HG03097 (cell line): ENCODE measurements around the gene KDM4C.
A peak's percentile ranks its signal among the peaks of the same experiment; 100 is the strongest.
"Not testable (repeated sequence)": the region's sequence is repeated elsewhere in the genome, so short reads cannot be mapped to it uniquely, and the experiment has no call there.

Experiments used
- ATAC-seq: cut with Tn5 transposase; IDR thresholded peaks from one replicate; pipeline ENCODE4 v1.9.1; 2021; ENCODE audit not compliant: unreplicated experiment, low FRiP score

The KDM4C gene

DNA sequence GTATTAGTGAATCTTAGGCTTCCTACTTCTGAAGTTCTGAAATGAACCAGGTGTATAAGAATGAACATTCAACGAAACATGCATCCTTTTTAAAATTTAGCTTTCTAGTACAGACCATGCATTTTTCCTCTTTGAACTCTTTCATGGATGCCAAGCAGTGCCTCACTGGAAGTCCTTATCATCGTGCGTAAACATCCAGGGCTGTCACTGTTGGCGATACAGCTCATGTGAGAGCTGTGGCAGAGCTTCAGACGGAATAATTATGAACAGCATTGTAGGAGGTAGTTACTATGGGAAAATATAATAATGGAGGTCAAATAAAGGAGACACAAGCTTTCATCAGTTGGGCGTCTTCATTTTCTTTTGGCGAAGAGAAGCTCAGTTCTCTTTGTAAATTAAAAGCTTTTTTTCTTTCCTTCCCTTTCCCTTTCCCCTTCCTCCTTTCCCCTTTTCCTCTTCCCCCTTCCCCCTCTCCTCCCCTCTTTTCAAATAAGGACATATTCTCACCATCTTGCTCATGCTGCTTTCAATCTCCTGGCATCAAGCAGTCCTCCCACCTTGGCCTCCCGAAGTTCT lies 167.3 kb downstream of the KDM4C start:
- no peak for ATAC-seq

DNA sequence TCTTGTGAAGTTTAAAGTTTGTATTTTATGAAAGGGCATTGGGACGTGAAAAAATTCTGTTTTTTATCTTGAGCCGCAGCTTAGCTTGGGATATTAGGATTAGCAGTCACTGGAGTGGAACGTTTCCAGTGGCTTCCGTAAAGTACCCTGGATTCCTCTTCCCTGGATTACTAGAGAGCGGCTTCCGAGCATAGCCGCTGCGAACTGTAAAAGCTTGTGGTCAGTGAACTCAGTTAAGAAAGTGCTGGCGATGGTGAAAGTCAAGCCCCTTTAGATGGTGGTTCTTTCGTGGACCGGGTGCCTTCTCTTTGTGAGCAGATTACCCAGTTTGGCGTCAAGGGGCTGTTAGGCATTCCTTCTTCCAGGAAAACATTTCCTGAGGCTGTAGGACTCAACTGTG lies 168.1 kb downstream of the KDM4C start:
- ATAC-seq, result no peak

DNA sequence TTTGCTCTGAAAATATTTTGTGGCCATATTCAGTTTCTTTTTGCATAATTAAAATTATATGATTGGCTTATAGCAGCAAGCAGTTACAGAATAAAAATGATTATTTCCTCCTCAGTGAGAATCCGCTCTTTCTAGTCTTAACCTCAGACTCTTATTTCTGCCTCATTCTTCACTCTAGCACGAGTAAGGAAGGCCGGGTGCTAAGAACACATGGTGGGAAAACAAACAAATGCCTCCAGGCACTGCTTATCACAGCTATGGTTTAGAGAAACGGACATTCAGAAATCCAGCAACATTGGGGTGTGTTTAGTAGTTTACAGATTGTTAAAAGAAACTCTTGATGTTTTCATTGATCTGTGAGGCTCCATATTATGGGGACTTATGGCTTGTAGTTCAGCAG lies 168.7 kb downstream of the KDM4C start:
- no peak for ATAC-seq

DNA sequence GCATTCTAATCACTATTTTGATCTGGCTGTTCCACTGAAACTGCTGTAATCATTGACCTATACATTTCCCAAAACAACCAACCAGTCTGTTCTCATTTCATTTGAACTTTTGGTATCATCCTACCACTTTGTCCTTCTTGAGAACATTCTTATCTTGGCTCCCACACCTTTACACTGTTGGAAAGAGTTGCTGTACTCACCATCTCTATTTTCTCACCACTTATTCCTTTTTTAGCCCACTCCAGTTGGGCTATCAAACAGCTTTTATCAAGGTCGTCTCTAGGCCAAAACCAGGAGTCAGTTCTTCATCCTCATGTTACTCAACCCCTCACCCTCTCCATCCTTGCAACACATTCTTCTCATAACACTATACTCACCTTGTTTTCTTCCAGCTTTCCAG lies 170.1 kb downstream of the KDM4C start:
- no peak for ATAC-seq

GRCh38 chr9:6928863-6929262 lies 171.1 kb downstream of the KDM4C start:
- ATAC-seq, result no peak

DNA sequence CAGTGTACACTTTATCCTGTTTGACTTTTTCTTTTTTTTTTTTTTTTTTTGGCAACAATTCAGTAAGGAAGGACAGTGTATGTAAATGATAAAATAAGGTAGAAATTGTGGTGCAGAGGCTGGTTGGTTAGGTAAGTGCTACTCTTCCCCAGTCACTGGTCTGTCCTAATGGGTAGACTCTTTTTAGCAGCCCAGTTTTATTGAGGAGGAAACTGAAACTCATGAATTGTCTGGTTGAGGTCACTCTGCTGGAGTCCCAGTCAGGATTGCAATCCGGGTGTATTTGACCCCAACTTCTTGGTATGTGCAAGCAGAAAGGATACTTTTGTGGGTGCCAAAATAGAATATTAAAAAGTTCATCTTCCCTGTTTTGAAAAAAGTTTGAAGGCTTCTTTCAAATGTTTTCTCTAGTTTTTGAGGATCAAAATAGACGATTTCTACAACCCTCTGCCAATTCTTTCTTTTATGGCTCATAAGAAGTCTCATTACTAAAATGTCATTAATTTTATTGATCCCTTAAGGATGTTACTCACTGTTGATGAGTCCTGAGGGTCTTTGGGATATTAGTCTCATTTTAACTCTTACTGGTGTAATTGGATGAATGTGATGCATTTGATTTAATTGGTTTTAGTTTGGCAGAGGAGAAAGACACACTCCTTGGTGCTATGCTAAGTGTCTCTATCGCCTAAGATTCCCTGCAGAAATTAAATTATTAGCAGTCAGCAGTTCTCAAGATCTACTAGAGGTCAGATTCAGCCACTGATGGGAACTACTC lies 171.9 kb downstream of the KDM4C start:
- no peak for ATAC-seq

DNA sequence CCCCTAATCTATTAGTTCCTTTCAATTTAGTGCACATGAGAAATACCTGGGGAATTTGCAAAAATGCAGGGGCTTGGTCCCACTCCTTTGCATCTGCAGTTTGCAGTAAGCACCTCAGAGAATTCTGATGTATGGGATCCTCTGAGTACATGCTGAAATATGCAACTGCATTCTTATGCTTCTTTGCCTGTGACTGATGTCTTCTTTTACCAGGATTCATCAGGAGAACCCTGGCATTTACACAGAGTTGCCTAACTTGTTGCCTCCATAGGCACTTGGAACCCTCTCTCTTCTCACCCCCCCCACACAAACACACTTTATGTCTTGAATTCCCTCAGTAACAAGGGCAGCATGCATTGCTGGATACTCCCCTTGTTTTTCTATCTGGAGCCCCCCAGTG lies 173.1 kb downstream of the KDM4C start:
- no peak for ATAC-seq

- peak; percentile 74 for ATAC-seq
Measured at GRCh38 chr9:6931913-6932312, 174.1 kb downstream of the KDM4C start.

- no peak for ATAC-seq
Measured at GRCh38 chr9:6936103-6936502, 178.3 kb downstream of the KDM4C start.

GRCh38 chr9:6937209-6937608 lies 179.4 kb downstream of the KDM4C start:
- ATAC-seq, result no peak

- no peak for ATAC-seq
Measured at GRCh38 chr9:6938447-6938846, 180.7 kb downstream of the KDM4C start.

GRCh38 chr9:6938873-6939272 lies 181.1 kb downstream of the KDM4C start:
- no peak for ATAC-seq

DNA sequence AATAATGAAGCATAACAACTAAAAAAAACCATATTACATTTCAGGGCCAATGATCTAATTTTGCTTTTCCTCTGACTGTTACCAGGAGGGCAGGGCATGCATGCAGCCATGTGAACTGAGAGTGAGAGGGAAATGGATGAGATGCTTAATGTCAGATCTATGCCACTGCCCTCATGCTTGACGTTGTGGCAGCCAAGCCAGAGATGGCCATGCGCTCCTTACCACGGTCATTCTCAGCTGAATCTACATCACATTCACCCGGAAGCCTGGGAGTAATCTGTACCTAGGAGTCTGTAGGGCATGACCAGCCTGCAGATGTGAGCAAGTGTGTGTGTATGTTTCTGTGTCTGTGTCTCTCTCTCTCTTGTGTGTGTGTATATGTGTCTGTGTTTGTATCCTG lies 183.7 kb downstream of the KDM4C start:
- ATAC-seq, result no peak

DNA sequence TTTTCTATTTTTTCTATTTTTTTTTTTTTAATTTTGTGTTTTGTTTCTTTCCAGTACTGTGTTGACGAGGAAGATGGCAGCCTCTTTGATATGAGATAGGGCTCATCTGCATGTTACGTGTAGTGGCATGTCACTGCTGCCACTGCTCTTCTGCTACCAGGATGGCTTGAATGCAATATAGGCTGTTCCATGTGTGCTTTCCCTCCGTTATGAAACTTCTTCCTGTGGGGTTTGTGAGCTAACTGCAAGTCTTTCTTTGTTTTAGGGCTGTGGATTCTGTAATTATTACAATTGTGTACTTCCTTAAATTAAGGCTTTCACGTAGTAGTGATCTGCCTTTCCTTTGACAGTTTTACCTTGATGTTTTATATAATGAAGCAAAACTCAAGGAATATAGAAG lies 184.6 kb downstream of the KDM4C start:
- ATAC-seq, result no peak

DNA sequence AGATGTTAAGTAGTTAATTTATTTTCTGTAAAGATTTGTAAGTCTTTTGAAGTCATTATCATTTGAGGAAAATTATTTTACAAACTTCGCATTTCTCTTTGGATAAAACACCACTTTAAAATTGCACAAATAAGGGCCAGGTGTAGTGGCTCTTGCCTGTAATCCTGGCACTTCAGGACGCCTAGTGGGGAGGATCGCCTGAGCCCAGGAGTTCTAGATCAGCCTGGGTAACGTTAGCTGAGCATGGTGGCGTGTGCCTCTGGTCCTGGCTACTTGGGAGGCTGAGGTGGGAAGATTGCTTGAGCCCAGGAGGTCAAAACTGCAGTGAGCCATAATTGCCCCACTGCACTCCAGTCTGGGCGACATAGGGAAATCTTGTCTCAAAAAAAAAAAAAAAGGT lies 185.5 kb downstream of the KDM4C start:
- ATAC-seq, result no peak

GRCh38 chr9:6944093-6944551 lies 186.3 kb downstream of the KDM4C start:
- ATAC-seq, result no peak

- ATAC-seq, result no peak
Measured at GRCh38 chr9:6944896-6945295, 187.1 kb downstream of the KDM4C start.

- ATAC-seq, result no peak
Measured at GRCh38 chr9:6945816-6946215, 188.0 kb downstream of the KDM4C start.

DNA sequence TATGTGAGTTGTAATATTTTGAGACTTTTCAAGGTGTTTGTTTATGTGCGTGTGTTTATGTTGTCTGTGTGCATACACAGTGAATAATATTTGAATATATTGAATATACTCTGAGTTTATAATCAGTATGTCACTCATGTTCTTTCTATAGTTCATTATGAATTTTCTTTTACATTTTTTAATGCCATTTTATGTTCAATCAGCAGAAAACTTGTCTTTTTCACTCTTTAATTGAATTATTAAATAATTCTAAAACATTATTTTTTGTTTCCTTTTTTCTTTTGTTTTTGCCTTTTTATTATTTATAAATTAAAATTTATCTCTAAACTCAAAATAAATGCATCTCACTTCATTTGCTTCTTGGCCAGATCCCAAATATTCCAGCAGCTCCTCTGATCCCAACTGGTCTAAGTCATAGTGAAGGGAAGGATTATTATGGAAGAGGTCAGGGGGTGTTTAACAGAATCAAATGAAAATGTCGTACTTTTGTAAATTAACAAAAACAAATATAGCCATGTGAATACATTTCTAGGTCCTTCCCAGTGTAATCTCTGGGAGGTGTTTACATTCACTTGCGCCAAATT lies 188.9 kb downstream of the KDM4C start:
- no peak for ATAC-seq

GRCh38 chr9:6948921-6949320 lies 191.1 kb downstream of the KDM4C start:
- not testable (repeated sequence) for ATAC-seq

DNA sequence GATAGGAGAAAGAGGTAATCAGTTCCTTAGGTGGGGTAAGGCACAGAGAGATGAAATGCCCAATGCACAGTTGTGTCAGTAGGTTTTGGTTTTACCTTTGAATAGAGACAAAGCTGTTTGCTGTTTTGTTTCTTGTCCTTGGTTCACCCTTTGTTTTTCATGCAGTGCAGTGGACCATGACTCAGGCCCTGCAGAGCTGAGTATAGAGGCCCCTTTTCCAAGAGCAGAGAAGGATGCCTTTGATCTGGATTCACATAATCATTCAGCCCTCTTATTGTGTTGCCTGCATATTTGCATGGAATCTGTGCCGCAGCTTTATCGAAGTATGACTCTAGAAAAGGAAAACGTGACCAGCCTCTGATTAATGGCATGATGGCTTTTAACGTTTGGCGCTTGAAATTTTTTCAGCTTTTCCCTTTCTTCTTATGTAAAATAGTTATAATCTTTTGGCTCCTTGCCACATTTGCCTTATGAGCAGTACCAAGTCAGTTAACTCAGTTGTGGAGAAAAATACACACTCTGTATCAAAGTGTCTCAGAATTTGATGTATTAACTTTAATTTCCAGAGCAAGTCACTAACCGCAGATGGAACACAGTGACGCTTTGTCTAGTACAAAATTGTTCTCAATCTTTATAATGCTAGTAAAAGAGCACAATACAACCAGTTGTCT lies 197.6 kb downstream of the KDM4C start:
- peak; percentile 51 for ATAC-seq
